H1 (cell line): Measurements from ENCODE around the gene DGKZ. TPM values are rescaled to one million over a fixed set of nuclear protein-coding genes. Genes with fewer than 3 reads are reported as not detected.

Experiments
- ATF2 ChIP-seq: IDR thresholded peaks from 2 replicates; pipeline ENCODE4 v1.6.1; 2012; ENCODE audit warnings: low read length, inconsistent platforms
- HDAC2 ChIP-seq, 2 experiments: fragments of 300-600 bp in 1 of 2; sonication (generic) in 1 of 2; IDR thresholded peaks; 2 replicates each; pipeline ENCODE4 v1.6.1; 2011 to 2012; ENCODE audit warnings: low read depth in 2 of 2, low read length in 2 of 2, mild to moderate bottlenecking in 2 of 2, moderate library complexity in 2 of 2, borderline replicate concordance in 1 of 2, inconsistent platforms in 1 of 2
- SP1 ChIP-seq: IDR thresholded peaks from 2 replicates; pipeline ENCODE4 v1.6.1; 2011; ENCODE audit warnings: low read depth, low read length
- polyA plus RNA-seq, 7 experiments: library from polyadenylated mRNA; depleted of rRNA in 3 of 7; stranded (reverse) in 5 of 7; unstranded in 2 of 7; fragments of >200 nt in 5 of 7; fragments of 200-250 nt in 2 of 7; gene quantifications; 1 replicate in 5 of 7; 2 replicates in 1 of 7; 4 replicates in 1 of 7; pipeline versions ENCODE4 v1.2.1 to v1.2.3, GENCODE V29; 2011 to 2013; ENCODE audit warnings: missing spikeins in 2 of 7, mixed read lengths in 2 of 7
- total RNA-seq: library from RNA; stranded (reverse); fragmentation: NEBNext Ultra II Directional; extraction: Animal tissue kit (Norgen Biotek cat#: 25700); gene quantifications from 2 replicates; pipeline ENCODE4 v1.2.1, GENCODE V29; 2021

DGKZ gene
- total and polyA plus RNA-seq, 2 of the 8 experiments (the other 6 are each of a cell fraction or from before 2014, with no cell fraction given) = 84.4 to 184 TPM

DNA sequence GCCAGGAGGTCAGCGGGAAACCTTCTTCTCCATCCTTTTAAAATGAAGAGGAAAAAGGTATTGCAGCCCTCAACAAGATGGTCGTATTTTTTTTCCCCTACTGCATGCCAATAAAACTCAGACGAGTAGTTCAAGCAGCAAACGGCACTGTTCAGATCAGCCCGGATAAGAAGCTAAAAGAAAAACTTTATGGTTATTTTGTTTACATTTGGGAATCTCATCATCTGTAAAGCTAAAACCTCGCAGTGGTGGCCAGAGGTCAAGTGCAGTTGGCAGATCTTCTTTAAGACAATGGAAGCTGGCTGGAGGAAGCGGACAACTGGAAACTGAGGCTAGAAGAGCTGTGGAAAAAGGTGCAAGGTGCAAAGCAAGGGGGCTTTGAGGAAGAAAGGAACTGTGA lies 75.3 kb downstream of the DGKZ start (continued):
- TF ChIP-seq ATF2 (no peak), HDAC2 (IDR thresholded peaks at IDR 0.05; ENCODE audit: borderline replicate concordance in 1 of 2, low read depth in 2 of 2, low read length in 2 of 2) (no peak), SP1 (no peak)
